HepG2 (cell line): ENCODE measurements around the gene RHOBTB3. TPM values are rescaled to one million over a fixed set of nuclear protein-coding genes. Genes with fewer than 3 reads are reported as not detected.

Source experiments
- ATF7 ChIP-seq, 2 experiments: fragments of 450-650 bp in 1 of 2; sonication (generic) in 1 of 2; formaldehyde crosslinking in 1 of 2; IDR thresholded peaks; 2 replicates each; pipeline versions ENCODE4 v1.4.0 to v1.6.1; 2016 to 2020; ENCODE audit warnings: antibody characterized with exemption in 1 of 2, mild to moderate bottlenecking in 1 of 2, missing genetic modification reagents in 1 of 2
- CHCHD3 ChIP-seq: sonication (generic); formaldehyde crosslinking; IDR thresholded peaks from 2 replicates; pipeline ENCODE4 v1.8.0; 2022; ENCODE audit warnings: mild to moderate bottlenecking, missing genetic modification reagents, moderate library complexity
- ELF4 ChIP-seq: sonication (generic); formaldehyde crosslinking; IDR thresholded peaks from 2 replicates; pipeline ENCODE4 v1.5.0; 2020; ENCODE audit warnings: missing genetic modification reagents, mild to moderate bottlenecking, moderate library complexity, borderline replicate concordance
- FOSL1 ChIP-seq: sonication (generic); formaldehyde crosslinking; IDR thresholded peaks from 2 replicates; pipeline ENCODE4 v1.9.0; 2021; ENCODE audit warnings: missing genetic modification reagents, borderline replicate concordance
- GTF2F1 ChIP-seq: fragments of 150-350 bp; IDR thresholded peaks from 2 replicates; pipeline ENCODE4 v1.6.1; 2014; ENCODE audit warnings: low read length
- LCORL ChIP-seq, 2 experiments: fragments of 450-650 bp in 1 of 2; sonication (generic) in 1 of 2; formaldehyde crosslinking in 1 of 2; IDR thresholded peaks; 2 replicates each; pipeline versions ENCODE4 v1.5.0 to v1.6.1; 2017 to 2020; ENCODE audit warnings: antibody characterized with exemption in 1 of 2, missing genetic modification reagents in 1 of 2
- MATR3 ChIP-seq: sonication (generic); formaldehyde crosslinking; IDR thresholded peaks from 2 replicates; pipeline ENCODE4 v1.4.0; 2020; ENCODE audit warnings: missing genetic modification reagents
- MEIS2 ChIP-seq: sonication (generic); formaldehyde crosslinking; IDR thresholded peaks from 2 replicates; pipeline ENCODE4 v1.9.0; 2021; ENCODE audit warnings: mild to moderate bottlenecking, missing genetic modification reagents
- MIER3 ChIP-seq: IDR thresholded peaks from 2 replicates; pipeline ENCODE4 v1.6.1; 2016; ENCODE audit warnings: missing compliant biosample characterization, borderline replicate concordance
- MXD1 ChIP-seq: sonication (generic); formaldehyde crosslinking; IDR thresholded peaks from 2 replicates; pipeline ENCODE4 v1.4.0; 2020; ENCODE audit warnings: mild to moderate bottlenecking, missing genetic modification reagents
- NFYB ChIP-seq: sonication (generic); formaldehyde crosslinking; IDR thresholded peaks from 2 replicates; pipeline ENCODE4 v1.4.0; 2020; ENCODE audit warnings: missing genetic modification reagents
- PITX1 ChIP-seq: sonication (generic); formaldehyde crosslinking; IDR thresholded peaks from 2 replicates; pipeline ENCODE4 v1.5.1; 2020; ENCODE audit warnings: mild to moderate bottlenecking, missing genetic modification reagents
- REL ChIP-seq: sonication (generic); formaldehyde crosslinking; conservative IDR thresholded peaks from 2 replicates; pipeline ENCODE4 v1.8.0; 2022; ENCODE audit warnings: mild to moderate bottlenecking, missing genetic modification reagents, moderate library complexity
- SNAPC5 ChIP-seq: sonication (generic); formaldehyde crosslinking; IDR thresholded peaks from 2 replicates; pipeline ENCODE4 v1.8.1; 2023; ENCODE audit warnings: mild to moderate bottlenecking, missing genetic modification reagents, borderline replicate concordance
- SRF ChIP-seq: IDR thresholded peaks from 2 replicates; pipeline ENCODE4 v1.6.1; 2011; ENCODE audit warnings: mild to moderate bottlenecking, low read depth, low read length, moderate library complexity
- STAT6 ChIP-seq: sonication (generic); formaldehyde crosslinking; IDR thresholded peaks from 2 replicates; pipeline ENCODE4 v1.4.0; 2020; ENCODE audit warnings: missing genetic modification reagents, mild to moderate bottlenecking, borderline replicate concordance
- TEAD2 ChIP-seq: sonication (generic); formaldehyde crosslinking; IDR thresholded peaks from 2 replicates; pipeline ENCODE4 v1.9.0; 2021; ENCODE audit warnings: missing genetic modification reagents
- TOE1 ChIP-seq: sonication (generic); formaldehyde crosslinking; IDR thresholded peaks from 2 replicates; pipeline ENCODE4 v1.4.0; 2020; ENCODE audit warnings: mild to moderate bottlenecking, missing genetic modification reagents
- ZKSCAN5 ChIP-seq: sonication (generic); formaldehyde crosslinking; IDR thresholded peaks from 2 replicates; pipeline ENCODE4 v1.5.1; 2020; ENCODE audit warnings: mild to moderate bottlenecking, missing genetic modification reagents
- ZMAT5 ChIP-seq: sonication (generic); formaldehyde crosslinking; IDR thresholded peaks from 2 replicates; pipeline ENCODE4 v1.5.0; 2020; ENCODE audit warnings: mild to moderate bottlenecking, low read depth, missing genetic modification reagents, borderline replicate concordance
- ZNF232 ChIP-seq: sonication (generic); formaldehyde crosslinking; IDR thresholded peaks from 2 replicates; pipeline ENCODE4 v1.4.0; 2020; ENCODE audit warnings: missing genetic modification reagents, borderline replicate concordance
- ZNF296 ChIP-seq: sonication (generic); formaldehyde crosslinking; conservative IDR thresholded peaks from 2 replicates; pipeline ENCODE4 v1.5.0; 2020; ENCODE audit warnings: mild to moderate bottlenecking, missing genetic modification reagents
- ZNF30 ChIP-seq: sonication (generic); formaldehyde crosslinking; IDR thresholded peaks from 2 replicates; pipeline ENCODE4 v1.5.0; 2020; ENCODE audit warnings: mild to moderate bottlenecking, missing genetic modification reagents
- ZNF460 ChIP-seq: sonication (generic); formaldehyde crosslinking; IDR thresholded peaks from 2 replicates; pipeline ENCODE4 v1.5.1; 2020; ENCODE audit warnings: missing genetic modification reagents, mild to moderate bottlenecking, borderline replicate concordance
- ZNF512 ChIP-seq: sonication (generic); formaldehyde crosslinking; IDR thresholded peaks from 2 replicates; pipeline ENCODE4 v1.4.0; 2020; ENCODE audit warnings: mild to moderate bottlenecking, missing genetic modification reagents
- ZNF777 ChIP-seq: sonication (generic); formaldehyde crosslinking; IDR thresholded peaks from 2 replicates; pipeline ENCODE4 v1.4.0; 2020; ENCODE audit warnings: missing genetic modification reagents
- ZSCAN9 ChIP-seq: IDR thresholded peaks from 2 replicates; pipeline ENCODE4 v1.6.1; 2016; ENCODE audit warnings: borderline replicate concordance
- polyA plus RNA-seq, 8 experiments: library from polyadenylated mRNA; depleted of rRNA in 3 of 8; stranded (reverse) in 7 of 8; unstranded in 1 of 8; fragments of >200 nt; fragmentation: Illumina TruSeq in 4 of 8; extraction: Trizol in 4 of 8; gene quantifications; 2 replicates each; pipeline versions ENCODE4 v1.2.1 to v1.2.3, GENCODE V29; 2011 to 2016; ENCODE audit warnings: low read depth in 4 of 8, missing spikeins in 1 of 8, mixed read lengths in 1 of 8; ENCODE audit not compliant: insufficient read depth in 1 of 8
- total RNA-seq, 5 experiments: library from RNA; depleted of rRNA; stranded (reverse); fragments of >200 nt; fragmentation: Illumina TruSeq; extraction: Trizol; gene quantifications; 2 replicates each; pipeline ENCODE4 v1.2.3, GENCODE V29; 2016; ENCODE audit warnings: low read depth in 1 of 5

The RHOBTB3 gene
- total and polyA plus RNA-seq, 2 of the 13 experiments (the other 11 are each of a cell fraction or from before 2014, with no cell fraction given) = 31.6 to 35.4 TPM

GRCh38 chr5:95822542-95823181 is 91.5 kb downstream of the RHOBTB3 start, which contains the start of gene GLRX (continued):
- TF ChIP-seq CHCHD3 (no peak), LCORL (IDR thresholded peaks at IDR 0.05) (no peak), LCORL (CRISPR knock-in tag; IDR thresholded peaks at IDR 0.05) (no peak), ZNF232 (CRISPR knock-in tag) (no peak), ZNF30 (CRISPR knock-in tag) (no peak), ZNF777 (CRISPR knock-in tag) (no peak), STAT6 (CRISPR knock-in tag) (no peak), ZNF512 (CRISPR knock-in tag) (no peak), MATR3 (no peak), NFYB (CRISPR knock-in tag) (peak; percentile 44; the same call in 1 of the 2 replicates), ZNF460 (CRISPR knock-in tag) (no peak), ELF4 (CRISPR knock-in tag) (peak; percentile 45; the same call in 1 of the 2 replicates), ZSCAN9 (0 out of 2 replicates have a peak, but pooled peaks have one; percentile 56), ZMAT5 (CRISPR knock-in tag) (no peak), ZNF296 (CRISPR knock-in tag) (no peak), SRF (no peak), PITX1 (CRISPR knock-in tag) (no peak), FOSL1 (CRISPR knock-in tag) (no peak), REL (CRISPR knock-in tag) (no peak), MIER3 (CRISPR knock-in tag) (no peak), TOE1 (CRISPR knock-in tag) (no peak), MEIS2 (no peak), SNAPC5 (no peak), GTF2F1 (no peak), ZKSCAN5 (CRISPR knock-in tag) (no peak), TEAD2 (CRISPR knock-in tag) (no peak), MXD1 (CRISPR knock-in tag) (no peak), ATF7 (IDR thresholded peaks at IDR 0.05) (no peak), ATF7 (CRISPR knock-in tag; IDR thresholded peaks at IDR 0.05) (no peak)
